HFFc6 (cell line): ENCODE measurements around the gene ELOVL6. TPM values are rescaled to one million over a fixed set of nuclear protein-coding genes. Genes with fewer than 3 reads are reported as not detected.

Experiments
- DNase-seq: peaks from one replicate; pipeline ENCODE4 v3.0.0-alpha.2; 2018
- H3K27ac Mint-ChIP-seq: 2 replicates; pipeline ENCODE4 v1.8.0; 2020; ENCODE audit warnings: mild to moderate bottlenecking, mixed read lengths
- H3K27me3 Mint-ChIP-seq: 2 replicates; pipeline ENCODE4 v1.8.0; 2021; ENCODE audit warnings: mild to moderate bottlenecking, moderate library complexity, mixed read lengths; ENCODE audit not compliant: insufficient read depth
- H3K36me3 Mint-ChIP-seq: 2 replicates; pipeline ENCODE4 v1.8.0; 2021; ENCODE audit warnings: low read depth, mixed read lengths
- H3K4me1 Mint-ChIP-seq: 2 replicates; pipeline ENCODE4 v1.8.0; 2020; ENCODE audit warnings: low read depth, mixed read lengths
- H3K4me3 Mint-ChIP-seq: 2 replicates; pipeline ENCODE4 v1.8.0; 2020; ENCODE audit warnings: mild to moderate bottlenecking, moderate library complexity, mixed read lengths
- H3K9me3 Mint-ChIP-seq: 2 replicates; pipeline ENCODE4 v1.8.0; 2020; ENCODE audit warnings: mild to moderate bottlenecking, mixed read lengths
- total RNA-seq, 6 experiments: library from RNA; stranded (reverse); fragmentation: NEBNext Ultra II Directional; extraction: Animal tissue kit (Norgen Biotek cat#: 25700); gene quantifications; 2 replicates in 1 of 6; 3 replicates in 5 of 6; pipeline ENCODE4 v1.2.3, GENCODE V29; 2021
- TF ChIP-seq, protein P1 (sequence below): fragments of 200-600 bp; sonication (generic); IDR thresholded peaks from 2 replicates; pipeline ENCODE4 v1.5.0; 2021; ENCODE audit warnings: antibody characterized with exemption, mild to moderate bottlenecking

ELOVL6 gene
- total RNA-seq, 6 experiments from 2014 or later, result 21.0 to 26.2 (median 22.5) TPM

GRCh38 chr4:110058677-110059076 lies 139.7 kb downstream of the ELOVL6 start:
- Mint-ChIP-seq H3K36me3 (no peaks in the 10 kb centered on the region), H3K4me1 (peaks cover 28% of the 10 kb centered on the region), H3K27ac (no peak overlapping the region), H3K4me3 (no peak overlapping the region), H3K27me3 (no peaks in the 10 kb centered on the region), H3K9me3 (no peaks in the 10 kb centered on the region)
- TF ChIP-seq, protein P1, sequence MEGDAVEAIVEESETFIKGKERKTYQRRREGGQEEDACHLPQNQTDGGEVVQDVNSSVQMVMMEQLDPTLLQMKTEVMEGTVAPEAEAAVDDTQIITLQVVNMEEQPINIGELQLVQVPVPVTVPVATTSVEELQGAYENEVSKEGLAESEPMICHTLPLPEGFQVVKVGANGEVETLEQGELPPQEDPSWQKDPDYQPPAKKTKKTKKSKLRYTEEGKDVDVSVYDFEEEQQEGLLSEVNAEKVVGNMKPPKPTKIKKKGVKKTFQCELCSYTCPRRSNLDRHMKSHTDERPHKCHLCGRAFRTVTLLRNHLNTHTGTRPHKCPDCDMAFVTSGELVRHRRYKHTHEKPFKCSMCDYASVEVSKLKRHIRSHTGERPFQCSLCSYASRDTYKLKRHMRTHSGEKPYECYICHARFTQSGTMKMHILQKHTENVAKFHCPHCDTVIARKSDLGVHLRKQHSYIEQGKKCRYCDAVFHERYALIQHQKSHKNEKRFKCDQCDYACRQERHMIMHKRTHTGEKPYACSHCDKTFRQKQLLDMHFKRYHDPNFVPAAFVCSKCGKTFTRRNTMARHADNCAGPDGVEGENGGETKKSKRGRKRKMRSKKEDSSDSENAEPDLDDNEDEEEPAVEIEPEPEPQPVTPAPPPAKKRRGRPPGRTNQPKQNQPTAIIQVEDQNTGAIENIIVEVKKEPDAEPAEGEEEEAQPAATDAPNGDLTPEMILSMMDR, result no peak
- no peak for DNase-seq

- H3K27ac Mint-ChIP-seq, result no peak overlapping the region
- H3K4me3 Mint-ChIP-seq, result no peak overlapping the region
- no peaks in the 10 kb centered on the region for H3K27me3 Mint-ChIP-seq
- TF ChIP-seq, protein P1, result no peak
- H3K9me3 Mint-ChIP-seq, result no peaks in the 10 kb centered on the region
- DNase-seq, result no peak
- peaks cover 30% of the 10 kb centered on the region for H3K4me1 Mint-ChIP-seq
- no peaks in the 10 kb centered on the region for H3K36me3 Mint-ChIP-seq
Measured at GRCh38 chr4:110055158-110055768, 143.2 kb downstream of the ELOVL6 start.

- Mint-ChIP-seq H3K27me3 (no peaks in the 10 kb centered on the region; the same call in 1 of the 2 replicates), H3K4me1 (peaks cover 22% of the 10 kb centered on the region), H3K27ac (no peak overlapping the region), H3K36me3 (no peaks in the 10 kb centered on the region), H3K4me3 (no peak overlapping the region), H3K9me3 (no peaks in the 10 kb centered on the region)
- DNase-seq, result peak; percentile 52
- TF ChIP-seq, protein P1, result peak; percentile 87
Measured at GRCh38 chr4:110049951-110050925, 148.2 kb downstream of the ELOVL6 start.

DNA sequence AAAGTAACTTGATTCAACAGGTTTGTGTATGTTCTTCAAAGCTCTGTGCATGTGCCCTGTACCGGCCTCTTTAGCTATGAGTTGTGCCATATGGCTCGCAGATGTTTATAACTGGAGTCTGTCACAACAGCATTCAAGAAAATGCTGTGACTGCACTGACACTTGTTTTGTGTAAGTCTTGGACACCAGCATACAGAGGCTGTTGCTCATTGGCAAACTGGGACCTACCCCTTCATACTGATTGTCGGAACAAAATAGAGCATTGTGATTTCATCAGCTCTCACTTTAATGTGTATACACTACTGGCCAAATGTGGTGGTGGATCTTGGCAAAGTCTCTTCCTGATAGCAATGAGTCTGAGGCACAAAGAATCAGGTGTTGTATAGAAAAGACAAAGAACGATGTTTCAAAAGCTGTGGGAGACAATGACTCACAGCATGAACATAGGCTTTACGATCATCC lies 151.8 kb downstream of the ELOVL6 start:
- DNase-seq, result peak; percentile 6
- no peak overlapping the region for H3K27ac Mint-ChIP-seq
- H3K4me3 Mint-ChIP-seq, result no peak overlapping the region
- H3K27me3 Mint-ChIP-seq, result no peaks in the 10 kb centered on the region; the same call in 1 of the 2 replicates
- no peaks in the 10 kb centered on the region for H3K9me3 Mint-ChIP-seq
- TF ChIP-seq, protein P1, result no peak
- H3K36me3 Mint-ChIP-seq, result no peaks in the 10 kb centered on the region
- peaks cover 33% of the 10 kb centered on the region for H3K4me1 Mint-ChIP-seq

DNA sequence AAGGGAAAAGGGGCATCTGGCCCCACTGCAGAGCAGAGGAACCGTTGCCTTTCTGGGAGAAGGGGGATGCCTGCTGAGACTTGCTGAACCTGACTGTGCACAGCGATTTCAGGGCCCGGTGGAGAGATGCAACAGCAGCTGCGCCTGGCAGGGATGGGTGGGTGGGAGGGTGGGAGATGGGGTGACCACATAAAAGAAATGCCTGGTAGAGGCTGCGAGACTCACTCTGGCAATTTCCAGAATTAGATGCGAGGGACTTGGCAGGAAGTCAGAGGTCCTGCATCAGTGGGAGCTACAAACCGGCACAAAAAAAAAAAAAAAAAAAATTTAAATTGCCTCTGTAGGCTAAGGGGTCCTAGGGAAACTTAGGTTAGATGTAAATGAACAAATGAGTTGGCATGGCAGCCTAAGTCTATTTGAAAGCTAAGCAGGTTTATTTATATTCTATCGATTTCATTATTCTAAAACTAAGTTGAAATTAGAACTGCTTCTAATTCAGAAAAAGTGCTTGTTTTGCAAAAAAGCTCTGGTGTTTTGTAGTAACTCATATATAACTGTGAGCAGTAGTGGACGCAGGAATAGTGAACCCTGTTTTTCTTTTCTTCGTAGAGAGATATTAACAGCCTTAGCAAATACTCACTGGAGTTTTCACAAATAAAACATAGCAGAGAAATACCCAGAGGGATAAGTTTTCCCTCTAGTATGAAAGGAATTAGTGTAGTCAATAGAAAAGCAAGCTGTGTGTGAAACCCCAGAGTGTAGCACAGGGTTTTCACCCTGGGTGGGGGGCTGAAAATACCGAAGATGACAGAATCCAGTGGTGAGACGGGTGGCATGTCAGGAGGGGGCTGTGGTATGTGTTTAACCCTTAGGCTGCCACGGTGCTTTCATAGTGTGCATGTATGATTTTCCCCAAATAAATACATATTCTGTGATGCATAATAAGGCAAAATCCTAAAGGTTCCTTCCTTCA lies 155.6 kb downstream of the ELOVL6 start:
- Mint-ChIP-seq H3K4me3 (no peak overlapping the region), H3K27ac (no peak overlapping the region), H3K27me3 (peaks cover 2% of the 10 kb centered on the region; the same call in 1 of the 2 replicates), H3K36me3 (no peaks in the 10 kb centered on the region), H3K4me1 (peaks cover 26% of the 10 kb centered on the region), H3K9me3 (no peaks in the 10 kb centered on the region)
- TF ChIP-seq, protein P1, result no peak
- DNase-seq, result no peak
